CD4-positive, alpha-beta T cell treated with Interleukin-6 at 100 ng/mL for 8 hours (primary cell): ENCODE data around the gene SERPINA1.

Experiments used
- DNase-seq: peaks from one replicate; pipeline ENCODE4 v3.0.0-alpha.2; 2020; ENCODE audit warnings: mixed read lengths, low spot score

SERPINA1 gene

GRCh38 chr14:94382716-94383596 is 5.4 kb downstream of the SERPINA1 start:
- no peak for DNase-seq

GRCh38 chr14:94382099-94382715 is 6.2 kb downstream of the SERPINA1 start:
- no peak for DNase-seq

DNA sequence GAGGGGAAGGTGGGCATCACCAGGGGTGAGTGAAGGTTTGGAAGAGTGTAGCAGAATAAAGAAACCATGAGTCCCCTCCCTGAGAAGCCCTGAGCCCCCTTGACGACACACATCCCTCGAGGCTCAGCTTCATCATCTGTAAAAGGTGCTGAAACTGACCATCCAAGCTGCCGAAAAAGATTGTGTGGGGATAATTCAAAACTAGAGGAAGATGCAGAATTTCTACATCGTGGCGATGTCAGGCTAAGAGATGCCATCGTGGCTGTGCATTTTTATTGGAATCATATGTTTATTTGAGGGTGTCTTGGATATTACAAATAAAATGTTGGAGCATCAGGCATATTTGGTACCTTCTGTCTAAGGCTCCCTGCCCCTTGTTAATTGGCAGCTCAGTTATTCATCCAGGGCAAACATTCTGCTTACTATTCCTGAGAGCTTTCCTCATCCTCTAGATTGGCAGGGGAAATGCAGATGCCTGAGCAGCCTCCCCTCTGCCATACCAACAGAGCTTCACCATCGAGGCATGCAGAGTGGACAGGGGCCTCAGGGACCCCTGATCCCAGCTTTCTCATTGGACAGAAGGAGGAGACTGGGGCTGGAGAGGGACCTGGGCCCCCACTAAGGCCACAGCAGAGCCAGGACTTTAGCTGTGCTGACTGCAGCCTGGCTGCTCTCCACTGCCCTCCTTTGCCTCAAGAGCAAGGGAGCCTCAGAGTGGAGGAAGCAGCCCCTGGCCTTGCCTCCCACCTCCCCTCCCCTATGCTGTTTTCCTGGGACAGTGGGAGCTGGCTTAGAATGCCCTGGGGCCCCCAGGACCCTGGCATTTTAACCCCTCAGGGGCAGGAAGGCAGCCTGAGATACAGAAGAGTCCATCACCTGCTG is 7.0 kb downstream of the SERPINA1 start:
- no peak for DNase-seq

DNA sequence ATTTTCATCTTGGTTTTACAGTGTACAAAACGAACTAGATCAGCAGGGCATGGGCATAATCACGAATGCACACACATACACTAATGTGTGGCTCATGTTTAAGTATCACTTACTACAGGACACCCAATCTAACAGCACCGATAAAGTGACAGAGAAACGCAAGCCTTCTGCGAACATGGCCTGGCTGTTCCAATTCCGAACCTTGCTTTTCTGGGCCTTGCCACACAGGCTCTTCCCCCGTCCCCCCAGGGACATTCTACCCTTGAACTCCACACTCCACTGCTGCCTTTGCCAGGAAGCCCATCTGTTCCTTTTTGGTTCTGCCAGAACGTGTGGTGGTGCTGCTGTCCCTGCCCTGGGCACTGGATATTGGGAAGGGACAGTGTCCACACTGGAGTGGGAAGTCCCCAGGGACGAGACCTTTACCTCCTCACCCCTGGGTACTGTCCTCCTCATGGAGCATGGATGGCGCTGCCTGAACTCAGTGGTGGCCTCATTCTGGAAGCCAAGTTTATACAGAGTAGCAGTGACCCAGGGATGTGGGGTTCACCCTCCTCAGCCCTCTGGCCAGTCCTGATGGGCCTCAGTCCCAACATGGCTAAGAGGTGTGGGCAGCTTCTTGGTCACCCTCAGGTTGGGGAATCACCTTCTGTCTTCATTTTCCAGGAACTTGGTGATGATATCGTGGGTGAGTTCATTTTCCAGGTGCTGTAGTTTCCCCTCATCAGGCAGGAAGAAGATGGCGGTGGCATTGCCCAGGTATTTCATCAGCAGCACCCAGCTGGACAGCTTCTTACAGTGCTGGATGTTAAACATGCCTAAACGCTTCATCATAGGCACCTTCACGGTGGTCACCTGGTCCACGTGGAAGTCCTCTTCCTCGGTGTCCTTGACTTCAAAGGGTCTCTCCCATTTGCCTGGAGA is 7.9 kb downstream of the SERPINA1 start:
- DNase-seq, result no peak

DNA sequence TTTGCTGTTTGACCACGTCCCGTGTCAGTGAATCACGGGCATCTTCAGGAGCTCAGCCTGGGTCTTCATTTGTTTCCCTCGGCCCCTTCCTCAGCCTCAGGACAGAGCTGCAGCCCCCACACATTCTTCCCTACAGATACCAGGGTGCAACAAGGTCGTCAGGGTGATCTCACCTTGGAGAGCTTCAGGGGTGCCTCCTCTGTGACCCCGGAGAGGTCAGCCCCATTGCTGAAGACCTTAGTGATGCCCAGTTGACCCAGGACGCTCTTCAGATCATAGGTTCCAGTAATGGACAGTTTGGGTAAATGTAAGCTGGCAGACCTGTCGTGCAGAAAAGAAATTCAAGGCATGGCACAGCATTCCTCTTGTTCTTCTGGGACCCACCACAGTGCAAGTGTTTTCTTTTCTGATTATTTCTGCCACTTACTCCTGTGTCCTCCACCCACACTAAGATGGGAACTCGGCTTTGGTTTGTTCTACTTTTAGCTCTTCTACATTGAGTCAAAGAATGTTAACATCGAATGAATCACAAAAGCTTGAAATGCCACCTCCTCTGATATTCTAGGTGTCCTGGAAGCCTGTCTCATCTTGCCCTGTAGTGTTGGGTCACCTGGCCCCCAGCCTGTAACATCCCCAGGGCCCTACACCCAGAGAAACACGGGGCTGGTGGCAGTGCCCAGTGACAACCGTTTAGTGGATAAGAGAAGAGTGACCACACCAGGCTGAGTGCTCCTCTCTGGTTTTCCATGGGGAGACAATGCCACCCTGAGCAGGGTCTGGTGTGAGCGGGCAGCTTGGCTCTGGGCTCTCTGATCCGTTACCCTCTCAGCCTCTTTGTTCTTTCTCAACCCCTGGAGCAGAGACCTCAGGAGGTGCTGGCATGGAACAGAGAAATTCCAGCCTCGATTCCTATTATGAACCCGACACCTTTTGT is 8.8 kb downstream of the SERPINA1 start:
- DNase-seq, result no peak

DNA sequence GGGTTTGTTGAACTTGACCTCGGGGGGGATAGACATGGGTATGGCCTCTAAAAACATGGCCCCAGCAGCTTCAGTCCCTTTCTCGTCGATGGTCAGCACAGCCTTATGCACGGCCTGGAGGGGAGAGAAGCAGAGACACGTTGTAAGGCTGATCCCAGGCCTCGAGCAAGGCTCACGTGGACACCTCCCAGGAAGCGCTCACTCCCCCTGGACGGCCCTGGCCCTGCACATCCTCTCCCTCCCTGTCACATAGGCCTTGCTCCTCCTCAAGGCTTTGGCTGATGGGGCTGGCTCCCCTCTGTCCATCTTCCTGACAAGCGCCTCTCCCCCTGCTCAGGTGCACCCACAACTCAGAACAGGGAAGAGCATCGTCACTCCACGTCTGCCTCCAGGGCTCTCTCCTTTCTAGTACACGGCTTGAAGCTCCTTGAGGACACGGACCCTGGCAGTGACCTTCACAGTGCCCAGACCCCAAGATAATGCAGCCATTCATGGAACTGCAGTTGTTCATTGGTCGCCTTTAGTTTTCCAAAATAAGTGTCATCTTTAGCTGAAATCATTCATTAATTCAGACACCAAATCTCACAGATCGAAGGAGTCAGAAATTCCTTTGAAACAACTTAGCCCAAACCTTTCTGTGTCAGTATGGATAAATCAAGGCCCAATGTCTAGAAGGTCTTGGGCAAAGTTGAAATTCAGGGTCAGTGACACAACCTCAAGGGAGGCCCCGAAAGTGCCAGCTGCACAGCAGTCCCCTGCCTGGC is 9.7 kb downstream of the SERPINA1 start:
- DNase-seq, result no peak

GRCh38 chr14:94377866-94378470 is 10.4 kb downstream of the SERPINA1 start:
- no peak for DNase-seq

DNA sequence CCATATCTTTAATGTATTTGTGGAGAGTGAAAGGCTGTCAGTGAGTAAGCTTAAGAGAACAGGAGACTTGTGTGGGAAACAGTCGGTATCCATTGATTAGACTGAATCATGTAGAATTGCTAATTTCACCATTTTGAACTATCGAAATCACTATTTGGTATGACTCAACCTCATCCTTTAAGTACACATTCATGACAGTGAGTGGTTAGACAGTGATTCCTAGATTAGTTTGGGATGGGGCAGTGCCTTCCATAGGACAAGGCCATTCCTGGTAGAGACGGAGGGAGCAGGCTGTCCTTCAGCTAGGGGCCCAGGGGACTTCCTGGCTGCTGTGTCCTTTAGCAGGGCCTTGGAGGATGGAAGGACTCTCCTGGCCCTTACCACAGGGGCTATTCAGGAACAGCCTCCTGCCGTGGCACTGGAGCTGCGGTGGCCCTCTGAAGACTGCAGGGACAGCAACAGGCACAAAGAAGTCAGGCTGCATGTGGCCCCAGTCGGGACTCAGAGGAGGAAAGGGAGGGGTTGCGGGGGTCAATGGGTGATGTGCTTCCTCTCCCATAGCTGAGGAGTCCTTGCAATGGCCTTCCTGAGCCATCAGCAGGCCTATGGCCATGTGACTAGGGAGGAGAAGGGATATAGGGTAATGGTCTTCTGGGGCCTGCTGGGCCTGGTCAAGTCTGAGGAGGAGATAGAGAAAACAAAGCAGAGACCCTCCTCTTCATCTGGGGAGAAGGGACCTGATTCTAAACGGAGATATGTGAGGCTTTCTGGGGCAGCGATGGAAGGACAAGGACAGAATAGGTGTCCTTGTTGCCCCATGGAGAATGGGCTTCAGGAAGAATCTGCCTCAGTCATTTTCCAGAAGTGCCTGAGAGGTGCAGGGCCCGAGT is 11.2 kb downstream of the SERPINA1 start:
- DNase-seq, result no peak

DNA sequence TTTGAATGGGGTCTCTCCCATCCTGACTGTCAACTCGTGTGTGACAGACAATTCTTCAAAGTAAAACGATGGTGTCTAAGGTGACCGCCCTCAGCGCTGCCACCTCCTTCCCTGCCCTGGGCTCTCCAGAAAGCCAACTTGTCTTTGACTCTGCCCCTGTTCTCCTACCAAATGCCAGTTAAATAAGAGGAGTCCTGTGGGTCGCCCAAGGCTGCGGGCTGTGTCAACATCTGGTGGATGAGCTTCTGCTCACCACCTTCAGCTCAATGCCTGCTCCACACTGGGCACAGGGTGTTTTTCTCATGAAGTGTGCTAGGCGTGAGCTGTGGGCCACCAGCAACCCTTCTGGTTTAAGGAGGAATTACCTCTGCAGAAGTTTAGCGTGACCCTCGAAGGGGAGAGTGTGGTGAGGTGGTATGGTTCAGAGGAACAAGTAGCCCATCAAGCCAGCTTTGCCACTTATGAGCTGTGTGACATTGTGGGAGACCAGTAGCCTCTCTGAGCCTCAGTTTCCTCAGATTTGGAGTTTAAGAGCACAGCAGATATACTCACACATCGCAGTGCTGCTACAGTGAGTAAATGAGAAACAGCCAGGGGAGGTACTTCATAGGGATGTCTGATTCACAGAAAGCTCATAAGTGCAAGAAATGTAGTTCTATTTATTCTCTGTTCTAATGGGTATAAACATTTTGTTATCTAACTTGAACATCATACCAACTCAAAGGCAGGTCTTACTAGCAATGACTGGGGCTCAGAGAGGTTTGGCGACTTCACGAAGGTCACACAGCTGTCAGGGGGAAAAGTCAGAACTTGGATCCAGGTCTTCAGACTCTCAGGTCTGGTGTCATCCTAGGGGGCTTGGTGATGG is 12.1 kb downstream of the SERPINA1 start:
- DNase-seq, result no peak

DNA sequence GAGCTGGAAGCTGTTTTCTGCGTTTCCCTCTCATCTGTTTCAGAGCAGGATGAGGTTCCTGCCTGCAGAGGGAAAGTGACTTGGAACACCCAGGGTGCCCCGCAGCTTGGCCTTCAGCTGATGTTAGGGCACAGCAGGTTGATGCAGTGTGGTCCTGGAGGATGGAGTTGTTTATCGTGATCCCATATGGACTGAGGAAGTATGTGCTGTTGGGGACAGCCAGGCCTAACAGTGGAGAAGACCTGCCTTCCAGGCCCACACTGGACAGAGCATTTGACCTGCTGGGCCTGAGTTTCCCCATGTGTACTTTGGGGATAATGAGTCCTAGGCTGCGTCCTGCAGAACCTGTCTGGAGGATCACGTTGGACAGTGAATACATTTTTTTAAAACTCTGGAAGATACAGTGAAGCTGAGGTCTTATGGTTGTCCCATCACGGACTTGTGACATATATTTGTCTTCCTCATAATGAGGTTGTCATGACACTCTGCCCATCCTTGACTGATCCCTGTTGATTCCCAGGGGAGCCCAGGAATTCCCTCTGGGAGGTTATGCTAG is 12.8 kb downstream of the SERPINA1 start:
- DNase-seq, result no peak

DNA sequence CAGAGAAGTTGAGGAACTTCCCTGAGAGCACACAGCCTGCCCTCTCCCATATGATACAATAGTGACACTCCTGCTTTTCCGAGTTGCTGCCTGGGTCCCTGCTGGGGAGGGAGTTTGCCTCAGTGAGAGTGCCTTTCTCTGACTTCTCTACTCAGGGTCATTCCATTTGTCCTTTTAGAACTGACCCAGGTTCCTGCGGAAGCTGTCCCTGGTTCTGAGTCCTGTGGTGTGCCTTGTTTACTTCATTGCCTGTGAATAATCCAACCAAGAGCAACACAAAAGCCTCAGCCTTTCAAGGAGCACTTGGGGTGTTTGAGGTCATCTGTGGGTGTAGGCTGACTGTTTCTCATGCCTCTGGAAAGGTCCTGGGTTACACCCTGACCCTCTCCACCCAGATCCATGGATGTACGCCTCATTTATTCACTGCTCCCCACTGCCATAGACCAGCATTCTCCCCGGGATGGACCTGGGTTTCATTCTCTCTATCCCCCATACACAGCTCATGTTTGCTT is 13.6 kb downstream of the SERPINA1 start:
- DNase-seq, result no peak

DNA sequence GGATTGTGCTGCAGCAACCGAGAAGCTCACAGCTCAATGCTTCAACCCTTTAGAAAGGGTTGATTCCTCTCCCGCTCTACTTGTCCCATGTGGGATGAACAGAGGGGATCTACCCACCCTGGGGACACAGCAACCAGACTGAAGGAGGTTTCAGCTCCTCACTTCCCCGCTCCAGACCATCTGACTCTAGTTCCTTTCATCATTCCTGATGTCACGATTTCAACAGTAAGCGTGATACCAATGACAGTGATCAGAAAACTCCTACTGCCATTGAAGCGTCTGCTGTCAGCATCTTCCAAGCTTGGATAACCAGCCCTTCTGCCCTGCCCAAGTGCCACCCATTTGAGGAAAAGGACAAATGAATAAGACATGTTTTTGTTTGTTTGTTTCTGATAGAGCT is 14.3 kb downstream of the SERPINA1 start:
- DNase-seq, result no peak

- no peak for DNase-seq
Observed at GRCh38 chr14:94373708-94374107, 14.7 kb downstream of the SERPINA1 start.

DNA sequence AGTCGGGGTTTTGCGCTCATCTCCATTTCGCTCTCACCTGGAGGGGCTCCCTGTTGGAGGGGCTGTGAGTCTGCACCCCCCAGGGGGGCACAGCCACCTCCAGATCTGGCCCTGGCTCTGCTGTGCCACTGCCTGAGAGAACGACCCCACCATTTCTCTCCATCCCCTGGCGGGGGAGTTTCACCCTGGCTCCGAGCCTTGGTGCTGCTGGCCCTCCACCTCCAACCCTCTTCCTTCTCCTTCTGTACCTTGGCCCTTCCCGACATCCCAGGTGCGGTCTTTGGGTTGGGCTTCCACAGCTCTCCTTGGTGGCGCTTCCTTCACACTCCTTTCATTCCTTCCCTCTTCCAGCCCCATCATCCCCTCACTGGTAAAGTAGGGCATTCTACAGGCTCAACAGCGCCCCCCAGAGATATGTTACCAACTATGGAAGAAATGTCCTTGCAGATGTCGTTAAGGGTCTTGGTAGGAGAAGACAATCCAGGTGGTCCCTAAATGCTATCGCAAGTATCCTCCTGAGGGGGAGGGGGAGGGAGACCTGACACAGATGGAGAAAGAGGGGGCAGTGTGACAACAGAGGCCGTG is 16.3 kb downstream of the SERPINA1 start:
- DNase-seq, result no peak

DNA sequence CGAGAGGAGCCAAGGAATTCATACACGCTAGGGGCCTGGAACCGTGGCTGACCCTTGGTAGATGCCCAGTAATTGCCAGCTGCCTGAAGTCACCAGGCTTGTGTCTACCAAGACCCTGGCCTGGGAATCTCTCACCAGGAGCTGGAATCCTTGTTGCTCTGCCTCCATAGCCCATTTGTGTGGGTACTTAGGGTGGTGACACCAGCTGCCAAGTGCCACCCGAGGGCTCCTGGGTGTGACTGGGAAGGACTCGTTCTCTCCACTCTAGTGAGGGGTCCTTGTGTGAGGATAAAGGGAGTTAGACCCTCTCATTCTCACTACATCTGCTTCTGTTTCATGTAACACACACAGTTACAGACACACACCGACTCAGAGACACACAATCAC is 17.9 kb downstream of the SERPINA1 start:
- DNase-seq, result no peak
